ENCODE measurements around the gene USP1.

Gene USP1

GRCh38 chr1:62420214-62420613 lies 16.6 kb upstream of the USP1 start:
- Histone ChIP-seq H4K20me1 (ENCODE audit: insufficient read depth) (no peaks in the 10 kb centered on the region), H3K4me3 (IDR thresholded peaks at IDR 0.05; ENCODE audit: insufficient read depth, low read depth, low read length) (no peak overlapping the region), H3K79me2 (ENCODE audit: insufficient read depth, low read depth) (no peaks in the 10 kb centered on the region), H3K9ac (no peak overlapping the region), H3K4me2 (no peak overlapping the region), H3K27ac (no peak overlapping the region), H2AFZ (ENCODE audit: low read depth) (no peak overlapping the region), H3K36me3 (ENCODE audit: insufficient read depth) (no peaks in the 10 kb centered on the region), H3K4me1 (ENCODE audit: low read depth, poor library complexity, severe bottlenecking) (no peaks in the 10 kb centered on the region), H3K27me3 (ENCODE audit: insufficient read depth, low read depth) (no peaks in the 10 kb centered on the region)
- TF ChIP-seq, protein P1, sequence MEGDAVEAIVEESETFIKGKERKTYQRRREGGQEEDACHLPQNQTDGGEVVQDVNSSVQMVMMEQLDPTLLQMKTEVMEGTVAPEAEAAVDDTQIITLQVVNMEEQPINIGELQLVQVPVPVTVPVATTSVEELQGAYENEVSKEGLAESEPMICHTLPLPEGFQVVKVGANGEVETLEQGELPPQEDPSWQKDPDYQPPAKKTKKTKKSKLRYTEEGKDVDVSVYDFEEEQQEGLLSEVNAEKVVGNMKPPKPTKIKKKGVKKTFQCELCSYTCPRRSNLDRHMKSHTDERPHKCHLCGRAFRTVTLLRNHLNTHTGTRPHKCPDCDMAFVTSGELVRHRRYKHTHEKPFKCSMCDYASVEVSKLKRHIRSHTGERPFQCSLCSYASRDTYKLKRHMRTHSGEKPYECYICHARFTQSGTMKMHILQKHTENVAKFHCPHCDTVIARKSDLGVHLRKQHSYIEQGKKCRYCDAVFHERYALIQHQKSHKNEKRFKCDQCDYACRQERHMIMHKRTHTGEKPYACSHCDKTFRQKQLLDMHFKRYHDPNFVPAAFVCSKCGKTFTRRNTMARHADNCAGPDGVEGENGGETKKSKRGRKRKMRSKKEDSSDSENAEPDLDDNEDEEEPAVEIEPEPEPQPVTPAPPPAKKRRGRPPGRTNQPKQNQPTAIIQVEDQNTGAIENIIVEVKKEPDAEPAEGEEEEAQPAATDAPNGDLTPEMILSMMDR (conservative IDR thresholded peaks at IDR 0.05; ENCODE audit: low read depth, low read length) = no peak

DNA sequence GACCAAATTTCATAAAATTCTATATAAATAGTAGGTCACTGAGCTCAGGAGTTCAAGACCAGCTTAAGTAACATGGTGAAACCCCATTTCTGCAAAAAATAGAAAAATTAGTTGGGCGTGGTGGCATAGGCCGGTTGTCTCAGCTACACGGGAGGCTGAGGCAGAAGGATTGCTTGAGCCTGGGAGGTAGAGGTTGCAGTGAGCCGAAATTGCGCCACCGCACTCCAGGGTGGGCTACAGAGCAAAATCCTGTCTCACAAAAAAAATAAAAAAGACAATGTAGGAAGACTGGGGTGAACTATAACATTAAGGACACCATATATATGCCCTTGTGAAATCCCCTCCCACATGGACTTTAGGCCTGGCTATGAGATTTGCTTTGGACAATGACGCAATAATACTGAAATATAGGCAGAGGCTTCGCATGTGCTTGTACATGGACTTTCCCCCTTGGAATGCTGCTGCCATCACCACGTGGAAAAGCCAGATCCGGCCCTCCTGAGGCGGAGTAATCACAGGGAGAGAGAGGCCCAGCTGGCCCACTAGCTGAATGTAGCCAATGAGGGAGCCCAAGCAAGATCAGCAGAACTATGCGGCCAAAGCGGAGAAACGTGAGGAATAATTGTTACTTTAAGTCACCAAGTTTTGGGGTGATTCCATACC lies 13.1 kb upstream of the USP1 start:
- Histone ChIP-seq H3K9ac (no peak overlapping the region), H3K79me2 (ENCODE audit: insufficient read depth, low read depth) (no peaks in the 10 kb centered on the region), H3K27ac (no peak overlapping the region), H3K4me2 (no peak overlapping the region), H2AFZ (ENCODE audit: low read depth) (no peak overlapping the region), H3K4me3 (IDR thresholded peaks at IDR 0.05; ENCODE audit: insufficient read depth, low read depth, low read length) (no peak overlapping the region), H4K20me1 (ENCODE audit: insufficient read depth) (no peaks in the 10 kb centered on the region), H3K4me1 (ENCODE audit: low read depth, poor library complexity, severe bottlenecking) (no peaks in the 10 kb centered on the region), H3K27me3 (ENCODE audit: insufficient read depth, low read depth) (no peaks in the 10 kb centered on the region), H3K36me3 (ENCODE audit: insufficient read depth) (no peaks in the 10 kb centered on the region)
- TF ChIP-seq, protein P1 (conservative IDR thresholded peaks at IDR 0.05; ENCODE audit: low read depth, low read length) = no peak

DNA sequence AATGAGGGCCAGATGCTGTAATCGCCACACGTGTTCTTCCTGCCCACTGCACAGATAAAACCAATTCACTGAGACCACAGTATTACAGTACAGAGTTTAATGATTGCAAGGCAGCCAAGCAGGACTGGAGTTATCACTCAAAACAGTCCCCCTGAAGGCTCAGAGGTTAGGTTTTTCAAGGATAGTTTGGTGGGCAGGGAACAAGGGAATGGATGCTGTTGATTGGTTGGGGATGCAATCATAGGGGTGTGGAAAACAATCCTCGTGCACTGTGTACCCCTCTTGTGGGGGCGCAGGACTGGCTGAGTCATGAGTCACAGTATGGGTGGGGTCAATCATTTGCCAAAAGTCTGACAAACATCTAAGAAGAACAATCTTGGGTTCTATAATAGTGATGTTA lies 12.4 kb upstream of the USP1 start:
- H3K27ac ChIP-seq = no peak overlapping the region
- no peak overlapping the region for H3K4me2 ChIP-seq
- TF ChIP-seq, protein P1 (conservative IDR thresholded peaks at IDR 0.05; ENCODE audit: low read depth, low read length) = no peak
- no peaks in the 10 kb centered on the region for H3K79me2 ChIP-seq (ENCODE audit: insufficient read depth, low read depth)
- no peak overlapping the region for H3K9ac ChIP-seq
- H3K27me3 ChIP-seq (ENCODE audit: insufficient read depth, low read depth) = no peaks in the 10 kb centered on the region
- no peak overlapping the region for H2AFZ ChIP-seq (ENCODE audit: low read depth)
- H3K4me1 ChIP-seq (ENCODE audit: low read depth, poor library complexity, severe bottlenecking) = no peaks in the 10 kb centered on the region
- H4K20me1 ChIP-seq (ENCODE audit: insufficient read depth) = no peaks in the 10 kb centered on the region
- H3K36me3 ChIP-seq (ENCODE audit: insufficient read depth) = no peaks in the 10 kb centered on the region
- H3K4me3 ChIP-seq (IDR thresholded peaks at IDR 0.05; ENCODE audit: insufficient read depth, low read depth, low read length) = no peak overlapping the region

GRCh38 chr1:62425041-62425440 lies 11.8 kb upstream of the USP1 start:
- Histone ChIP-seq H2AFZ (ENCODE audit: low read depth) (no peak overlapping the region), H3K79me2 (ENCODE audit: insufficient read depth, low read depth) (no peaks in the 10 kb centered on the region), H3K4me2 (no peak overlapping the region), H3K27me3 (ENCODE audit: insufficient read depth, low read depth) (no peaks in the 10 kb centered on the region), H3K36me3 (ENCODE audit: insufficient read depth) (no peaks in the 10 kb centered on the region), H3K27ac (no peak overlapping the region), H3K9ac (no peak overlapping the region), H3K4me1 (ENCODE audit: low read depth, poor library complexity, severe bottlenecking) (no peaks in the 10 kb centered on the region), H4K20me1 (ENCODE audit: insufficient read depth) (no peaks in the 10 kb centered on the region), H3K4me3 (IDR thresholded peaks at IDR 0.05; ENCODE audit: insufficient read depth, low read depth, low read length) (no peak overlapping the region)
- TF ChIP-seq, protein P1 (conservative IDR thresholded peaks at IDR 0.05; ENCODE audit: low read depth, low read length) = no peak

All from KMS-11 (cell line).